HepG2 (cell line): ENCODE data around the gene TRPC3. TPM values are rescaled to one million over a fixed set of nuclear protein-coding genes. Genes with fewer than 3 reads are reported as not detected.

Experiments
- CCDC6 ChIP-seq: sonication (generic); formaldehyde crosslinking; IDR thresholded peaks from 2 replicates; pipeline ENCODE4 v1.8.1; 2022; ENCODE audit warnings: mild to moderate bottlenecking, missing genetic modification reagents, moderate library complexity
- FOSL1 ChIP-seq: sonication (generic); formaldehyde crosslinking; IDR thresholded peaks from 2 replicates; pipeline ENCODE4 v1.9.0; 2021; ENCODE audit warnings: missing genetic modification reagents, borderline replicate concordance
- GPN1 ChIP-seq: sonication (generic); formaldehyde crosslinking; IDR thresholded peaks from 2 replicates; pipeline ENCODE4 v1.5.1; 2020; ENCODE audit warnings: missing genetic modification reagents, borderline replicate concordance
- MAZ ChIP-seq, 2 experiments: sonication (generic) in 1 of 2; formaldehyde crosslinking in 1 of 2; IDR thresholded peaks; 2 replicates each; pipeline versions ENCODE4 v1.5.0 to v1.6.1; 2012 to 2020; ENCODE audit warnings: low read depth in 2 of 2, mild to moderate bottlenecking in 2 of 2, borderline replicate concordance in 1 of 2, improper control_type of control experiment in 1 of 2, low read length in 1 of 2, missing genetic modification reagents in 1 of 2, moderate library complexity in 1 of 2
- NCOR1 ChIP-seq: fragments of 200-600 bp; sonication (generic); IDR thresholded peaks from 2 replicates; pipeline ENCODE4 v1.7.0; 2017; ENCODE audit warnings: antibody characterized with exemption, low read length, borderline replicate concordance
- RFX3 ChIP-seq: IDR thresholded peaks from 2 replicates; pipeline ENCODE4 v1.6.1; 2016; ENCODE audit warnings: missing biosample characterization, missing genetic modification reagents
- SP4 ChIP-seq: sonication (generic); formaldehyde crosslinking; IDR thresholded peaks from 2 replicates; pipeline ENCODE4 v1.8.1; 2023; ENCODE audit warnings: mild to moderate bottlenecking, missing genetic modification reagents
- ZBTB8A ChIP-seq: sonication (generic); formaldehyde crosslinking; IDR thresholded peaks from 2 replicates; pipeline ENCODE4 v1.4.0; 2020; ENCODE audit warnings: mild to moderate bottlenecking, low read depth, missing genetic modification reagents, borderline replicate concordance
- ZFP36L2 ChIP-seq: sonication (generic); formaldehyde crosslinking; IDR thresholded peaks from 2 replicates; pipeline ENCODE4 v1.4.0; 2020; ENCODE audit warnings: missing genetic modification reagents
- ZFYVE20 ChIP-seq: sonication (generic); formaldehyde crosslinking; IDR thresholded peaks from 2 replicates; pipeline ENCODE4 v1.8.0; 2023; ENCODE audit warnings: low read depth, mild to moderate bottlenecking, moderate library complexity, missing genetic modification reagents, borderline replicate concordance
- ZNF781 ChIP-seq: sonication (generic); formaldehyde crosslinking; IDR thresholded peaks from 2 replicates; pipeline ENCODE4 v1.5.1; 2020; ENCODE audit warnings: borderline replicate concordance, mild to moderate bottlenecking, missing genetic modification reagents; ENCODE audit errors: not compliant biosample characterization
- ZNF891 ChIP-seq: sonication (generic); formaldehyde crosslinking; IDR thresholded peaks from 2 replicates; pipeline ENCODE4 v1.5.0; 2020; ENCODE audit warnings: mild to moderate bottlenecking, missing genetic modification reagents
- polyA plus RNA-seq, 8 experiments: library from polyadenylated mRNA; depleted of rRNA in 3 of 8; stranded (reverse) in 7 of 8; unstranded in 1 of 8; fragments of >200 nt; fragmentation: Illumina TruSeq in 4 of 8; extraction: Trizol in 4 of 8; gene quantifications; 2 replicates each; pipeline versions ENCODE4 v1.2.1 to v1.2.3, GENCODE V29; 2011 to 2016; ENCODE audit warnings: low read depth in 4 of 8, missing spikeins in 1 of 8, mixed read lengths in 1 of 8; ENCODE audit not compliant: insufficient read depth in 1 of 8
- total RNA-seq, 5 experiments: library from RNA; depleted of rRNA; stranded (reverse); fragments of >200 nt; fragmentation: Illumina TruSeq; extraction: Trizol; gene quantifications; 2 replicates each; pipeline ENCODE4 v1.2.3, GENCODE V29; 2016; ENCODE audit warnings: low read depth in 1 of 5
- TF ChIP-seq, protein P1 (sequence below): sonication (generic); formaldehyde crosslinking; IDR thresholded peaks from 2 replicates; pipeline ENCODE4 v1.4.0; 2020; ENCODE audit warnings: mild to moderate bottlenecking, missing genetic modification reagents
- TF ChIP-seq, protein P2 (sequence below): sonication (generic); formaldehyde crosslinking; conservative IDR thresholded peaks from 2 replicates; pipeline ENCODE4 v1.4.0; 2020; ENCODE audit warnings: missing genetic modification reagents
- TF ChIP-seq, protein P3 (sequence below): sonication (generic); formaldehyde crosslinking; IDR thresholded peaks from 2 replicates; pipeline ENCODE4 v1.5.0; 2020; ENCODE audit warnings: mild to moderate bottlenecking, missing genetic modification reagents, borderline replicate concordance
- TF ChIP-seq, protein P4 (sequence below): sonication (generic); formaldehyde crosslinking; IDR thresholded peaks from 2 replicates; pipeline ENCODE4 v1.8.1; 2023; ENCODE audit warnings: mild to moderate bottlenecking, moderate library complexity, missing genetic modification reagents

The TRPC3 gene
- total and polyA plus RNA-seq, 2 of the 13 experiments (the other 11 are each of a cell fraction or from before 2014, with no cell fraction given), result not detected

DNA sequence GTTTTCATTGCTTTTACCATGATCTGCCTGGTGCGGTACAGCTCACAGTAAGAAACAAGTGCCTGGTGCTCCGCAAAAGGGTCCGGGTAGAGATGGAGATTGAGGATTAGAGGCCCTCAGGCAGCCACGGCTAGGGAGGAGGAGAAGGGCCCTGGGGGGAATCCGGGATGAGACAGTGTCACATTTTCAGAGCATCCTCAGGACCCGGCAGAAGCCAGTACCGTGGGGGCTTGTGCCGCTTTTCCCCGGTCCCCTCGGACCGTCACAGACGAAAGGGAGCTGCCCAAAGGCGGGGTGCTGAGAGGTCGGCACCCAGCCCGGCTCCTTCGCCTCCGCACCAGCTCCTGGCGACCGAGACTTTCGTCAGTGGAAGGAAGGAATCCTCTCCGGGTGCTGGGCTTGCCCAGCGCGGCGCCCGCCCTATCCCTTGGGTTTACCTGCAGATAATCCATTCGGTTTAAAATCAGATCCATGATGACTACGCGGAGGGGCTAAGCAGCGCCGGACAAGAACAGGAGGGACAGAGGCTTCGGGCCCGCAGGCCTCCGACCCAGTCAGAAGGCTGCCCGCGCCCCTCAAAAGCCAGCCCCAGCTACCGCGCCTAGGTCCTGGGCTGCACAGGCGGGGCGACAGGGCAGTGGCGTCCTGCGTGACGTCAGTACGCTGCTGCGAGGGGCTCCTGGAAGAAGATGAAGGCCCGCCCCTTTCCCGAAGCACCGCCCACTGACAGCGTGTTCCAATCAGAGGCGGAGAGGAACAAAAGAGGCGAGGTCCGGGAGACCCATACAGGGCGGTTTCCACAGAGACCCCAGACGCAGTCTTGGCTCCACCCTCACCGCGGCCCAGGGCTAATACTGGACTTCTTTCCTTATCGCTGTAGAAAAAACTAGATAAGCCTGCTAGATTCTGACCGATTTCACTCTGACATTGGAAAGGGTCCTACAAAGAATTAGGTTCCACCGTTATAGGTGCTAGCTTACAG, 81.7 kb downstream of the TRPC3 start, which contains the start of gene BBS7 (continued):
- TF ChIP-seq, protein P1, sequence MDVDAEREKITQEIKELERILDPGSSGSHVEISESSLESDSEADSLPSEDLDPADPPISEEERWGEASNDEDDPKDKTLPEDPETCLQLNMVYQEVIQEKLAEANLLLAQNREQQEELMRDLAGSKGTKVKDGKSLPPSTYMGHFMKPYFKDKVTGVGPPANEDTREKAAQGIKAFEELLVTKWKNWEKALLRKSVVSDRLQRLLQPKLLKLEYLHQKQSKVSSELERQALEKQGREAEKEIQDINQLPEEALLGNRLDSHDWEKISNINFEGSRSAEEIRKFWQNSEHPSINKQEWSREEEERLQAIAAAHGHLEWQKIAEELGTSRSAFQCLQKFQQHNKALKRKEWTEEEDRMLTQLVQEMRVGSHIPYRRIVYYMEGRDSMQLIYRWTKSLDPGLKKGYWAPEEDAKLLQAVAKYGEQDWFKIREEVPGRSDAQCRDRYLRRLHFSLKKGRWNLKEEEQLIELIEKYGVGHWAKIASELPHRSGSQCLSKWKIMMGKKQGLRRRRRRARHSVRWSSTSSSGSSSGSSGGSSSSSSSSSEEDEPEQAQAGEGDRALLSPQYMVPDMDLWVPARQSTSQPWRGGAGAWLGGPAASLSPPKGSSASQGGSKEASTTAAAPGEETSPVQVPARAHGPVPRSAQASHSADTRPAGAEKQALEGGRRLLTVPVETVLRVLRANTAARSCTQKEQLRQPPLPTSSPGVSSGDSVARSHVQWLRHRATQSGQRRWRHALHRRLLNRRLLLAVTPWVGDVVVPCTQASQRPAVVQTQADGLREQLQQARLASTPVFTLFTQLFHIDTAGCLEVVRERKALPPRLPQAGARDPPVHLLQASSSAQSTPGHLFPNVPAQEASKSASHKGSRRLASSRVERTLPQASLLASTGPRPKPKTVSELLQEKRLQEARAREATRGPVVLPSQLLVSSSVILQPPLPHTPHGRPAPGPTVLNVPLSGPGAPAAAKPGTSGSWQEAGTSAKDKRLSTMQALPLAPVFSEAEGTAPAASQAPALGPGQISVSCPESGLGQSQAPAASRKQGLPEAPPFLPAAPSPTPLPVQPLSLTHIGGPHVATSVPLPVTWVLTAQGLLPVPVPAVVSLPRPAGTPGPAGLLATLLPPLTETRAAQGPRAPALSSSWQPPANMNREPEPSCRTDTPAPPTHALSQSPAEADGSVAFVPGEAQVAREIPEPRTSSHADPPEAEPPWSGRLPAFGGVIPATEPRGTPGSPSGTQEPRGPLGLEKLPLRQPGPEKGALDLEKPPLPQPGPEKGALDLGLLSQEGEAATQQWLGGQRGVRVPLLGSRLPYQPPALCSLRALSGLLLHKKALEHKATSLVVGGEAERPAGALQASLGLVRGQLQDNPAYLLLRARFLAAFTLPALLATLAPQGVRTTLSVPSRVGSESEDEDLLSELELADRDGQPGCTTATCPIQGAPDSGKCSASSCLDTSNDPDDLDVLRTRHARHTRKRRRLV (CRISPR knock-in tag), result no peak
- 0 out of 2 replicates have a peak, but pooled peaks have one; percentile 44 for TF ChIP-seq CCDC6
- no peak for TF ChIP-seq FOSL1 (CRISPR knock-in tag)
- TF ChIP-seq, protein P2, sequence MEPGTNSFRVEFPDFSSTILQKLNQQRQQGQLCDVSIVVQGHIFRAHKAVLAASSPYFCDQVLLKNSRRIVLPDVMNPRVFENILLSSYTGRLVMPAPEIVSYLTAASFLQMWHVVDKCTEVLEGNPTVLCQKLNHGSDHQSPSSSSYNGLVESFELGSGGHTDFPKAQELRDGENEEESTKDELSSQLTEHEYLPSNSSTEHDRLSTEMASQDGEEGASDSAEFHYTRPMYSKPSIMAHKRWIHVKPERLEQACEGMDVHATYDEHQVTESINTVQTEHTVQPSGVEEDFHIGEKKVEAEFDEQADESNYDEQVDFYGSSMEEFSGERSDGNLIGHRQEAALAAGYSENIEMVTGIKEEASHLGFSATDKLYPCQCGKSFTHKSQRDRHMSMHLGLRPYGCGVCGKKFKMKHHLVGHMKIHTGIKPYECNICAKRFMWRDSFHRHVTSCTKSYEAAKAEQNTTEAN, result no peak
- TF ChIP-seq SP4, result peak; percentile 89
- TF ChIP-seq ZBTB8A, result no peak
- no peak for TF ChIP-seq NCOR1
- peak; percentile 25; the same call in 1 of the 2 replicates for TF ChIP-seq RFX3 (CRISPR knock-in tag)
- no peak for TF ChIP-seq GPN1 (CRISPR knock-in tag)
- TF ChIP-seq, protein P3, sequence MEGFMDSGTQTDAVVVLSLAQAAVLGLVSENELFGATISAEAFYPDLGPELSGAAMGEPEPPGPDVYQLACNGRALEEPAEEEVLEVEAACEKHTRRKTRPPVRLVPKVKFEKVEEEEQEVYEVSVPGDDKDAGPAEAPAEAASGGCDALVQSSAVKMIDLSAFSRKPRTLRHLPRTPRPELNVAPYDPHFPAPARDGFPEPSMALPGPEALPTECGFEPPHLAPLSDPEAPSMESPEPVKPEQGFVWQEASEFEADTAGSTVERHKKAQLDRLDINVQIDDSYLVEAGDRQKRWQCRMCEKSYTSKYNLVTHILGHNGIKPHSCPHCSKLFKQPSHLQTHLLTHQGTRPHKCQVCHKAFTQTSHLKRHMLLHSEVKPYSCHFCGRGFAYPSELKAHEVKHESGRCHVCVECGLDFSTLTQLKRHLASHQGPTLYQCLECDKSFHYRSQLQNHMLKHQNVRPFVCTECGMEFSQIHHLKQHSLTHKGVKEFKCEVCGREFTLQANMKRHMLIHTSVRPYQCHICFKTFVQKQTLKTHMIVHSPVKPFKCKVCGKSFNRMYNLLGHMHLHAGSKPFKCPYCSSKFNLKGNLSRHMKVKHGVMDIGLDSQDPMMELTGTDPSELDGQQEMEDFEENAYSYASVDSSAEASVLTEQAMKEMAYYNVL (CRISPR knock-in tag), result no peak
- no peak for TF ChIP-seq ZNF781
- no peak for TF ChIP-seq ZFP36L2 (CRISPR knock-in tag)
- TF ChIP-seq, protein P4, sequence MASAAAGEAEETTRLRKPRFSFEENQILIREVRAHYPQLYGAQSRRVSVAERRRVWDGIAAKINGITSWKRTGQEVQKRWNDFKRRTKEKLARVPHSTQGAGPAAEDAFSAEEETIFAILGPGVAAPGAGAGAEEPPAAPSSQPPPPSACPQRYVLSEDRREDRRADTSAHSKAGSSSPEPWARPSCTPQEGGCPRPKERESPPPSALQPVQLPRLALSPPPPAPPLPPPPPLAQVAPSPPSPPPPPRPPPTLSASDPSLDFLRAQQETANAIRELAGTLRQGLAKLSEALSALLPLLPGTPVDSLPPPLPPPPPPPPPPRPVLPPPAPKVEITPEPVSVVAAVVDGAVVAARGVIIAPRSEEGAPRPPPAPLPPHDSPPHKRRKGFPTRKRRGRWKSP (CRISPR knock-in tag), result no peak
- no peak for TF ChIP-seq ZFYVE20
- TF ChIP-seq ZNF891, result 0 out of 2 replicates have a peak, but pooled peaks have one; percentile 25
- TF ChIP-seq MAZ (IDR thresholded peaks at IDR 0.05; ENCODE audit: borderline replicate concordance, low read depth, low read length), result 0 out of 2 replicates have a peak, but pooled peaks have one; percentile 24
- TF ChIP-seq MAZ (CRISPR knock-in tag; IDR thresholded peaks at IDR 0.05; ENCODE audit: low read depth), result no peak
